IMR-90 (cell line): Measurements from ENCODE around the gene NR5A2. TPM values are rescaled to one million over a fixed set of nuclear protein-coding genes. Genes with fewer than 3 reads are reported as not detected.

Experiments
- ATAC-seq: fragments of 200-7000 bp; cut with Tn5 transposase; 2 replicates; pipeline ENCODE4 v1.9.1; 2020; ENCODE audit warnings: low read depth, mild to moderate bottlenecking, moderate library complexity
- BruUV-seq: library from RNA; stranded (reverse); fragments of 400-500 nt; replicated peaks from 2 replicates; lab custom pipeline; 2021; lab: Mats Ljungman, UMichigan
- CTCF ChIA-PET: fragments of 300-600 bp; formaldehyde crosslinking; extraction: SDS; loops from one replicate; lab custom pipeline; 2021; ENCODE audit warnings: antibody characterized with exemption; lab: Yijun Ruan, JAX
- POLR2A ChIA-PET: fragments of 300-600 bp; sonication (Branson Sonifier 250); formaldehyde crosslinking; loops from one replicate; lab custom pipeline; 2022; ENCODE audit warnings: antibody characterized with exemption; ENCODE audit not compliant: unreplicated experiment; lab: Charles Lee
- DNase-seq: peaks from one replicate; pipeline ENCODE4 v3.0.0; 2013
- H2AFZ ChIP-seq: replicated peaks from 2 replicates; pipeline ENCODE3; 2013; ENCODE audit warnings: low read length, mild to moderate bottlenecking; ENCODE audit not compliant: poor library complexity
- H2AK5ac ChIP-seq: 2 replicates; pipeline ENCODE4 v1.6.1; 2013; ENCODE audit warnings: low read depth, low read length, inconsistent platforms
- H2AK9ac ChIP-seq: replicated peaks from 2 replicates; pipeline ENCODE3; 2013; ENCODE audit warnings: mild to moderate bottlenecking, low read depth, low read length, moderate library complexity; ENCODE audit not compliant: poor library complexity
- H2BK120ac ChIP-seq: 2 replicates; pipeline ENCODE4 v1.6.1; 2013; ENCODE audit warnings: low read depth, low read length, inconsistent platforms
- H2BK15ac ChIP-seq: 3 replicates; pipeline ENCODE4 v1.6.1; 2013; ENCODE audit warnings: low read depth, low read length, inconsistent platforms
- H2BK20ac ChIP-seq: 2 replicates; pipeline ENCODE4 v1.6.1; 2013; ENCODE audit warnings: low read depth, mild to moderate bottlenecking, inconsistent platforms, low read length, moderate library complexity
- H2BK5ac ChIP-seq: 2 replicates; pipeline ENCODE4 v1.6.1; 2013; ENCODE audit warnings: mild to moderate bottlenecking, low read depth, low read length, inconsistent platforms; ENCODE audit not compliant: poor library complexity, severe bottlenecking
- H3K14ac ChIP-seq: replicated peaks from 2 replicates; pipeline ENCODE4 v1.6.1; 2013; ENCODE audit warnings: low read depth, low read length, inconsistent platforms
- H3K18ac ChIP-seq: 2 replicates; pipeline ENCODE4 v1.6.1; 2013; ENCODE audit warnings: low read depth, low read length, control low read depth
- H3K23ac ChIP-seq: 2 replicates; pipeline ENCODE4 v1.6.1; 2013; ENCODE audit warnings: low read depth, low read length, inconsistent platforms
- H3K27ac ChIP-seq: 2 replicates; pipeline ENCODE4 v1.5.1; 2013; ENCODE audit warnings: mild to moderate bottlenecking, control low read depth, low read length; ENCODE audit not compliant: insufficient read depth
- H3K27me3 ChIP-seq: 2 replicates; pipeline ENCODE4 v1.6.1; 2013; ENCODE audit warnings: low read length; ENCODE audit not compliant: control insufficient read depth, insufficient read depth
- H3K36me3 ChIP-seq: 2 replicates; pipeline ENCODE4 v1.6.1; 2013; ENCODE audit warnings: low read length, mixed read lengths; ENCODE audit not compliant: control insufficient read depth, insufficient read depth
- H3K4ac ChIP-seq: 2 replicates; pipeline ENCODE4 v1.6.1; 2013; ENCODE audit warnings: low read depth, low read length, inconsistent platforms
- H3K4me1 ChIP-seq: 2 replicates; pipeline ENCODE4 v1.6.1; 2013; ENCODE audit warnings: low read length, mixed read lengths; ENCODE audit not compliant: control insufficient read depth, insufficient read depth
- H3K4me2 ChIP-seq: 2 replicates; pipeline ENCODE4 v1.6.1; 2013; ENCODE audit warnings: low read depth, mild to moderate bottlenecking, control low read depth, low read length, moderate library complexity
- H3K4me3 ChIP-seq: 2 replicates; pipeline ENCODE4 v1.5.1; 2013; ENCODE audit warnings: low read depth, mild to moderate bottlenecking, control low read depth, low read length, moderate library complexity; ENCODE audit not compliant: insufficient read depth
- H3K56ac ChIP-seq: 2 replicates; pipeline ENCODE4 v1.6.1; 2013; ENCODE audit warnings: low read length, inconsistent platforms; ENCODE audit not compliant: insufficient read depth; ENCODE audit errors: extremely low read depth
- H3K79me1 ChIP-seq, 2 experiments: 2 replicates each; pipeline ENCODE4 v1.6.1; 2013; ENCODE audit warnings: low read length in 2 of 2, inconsistent platforms in 1 of 2, low read depth in 1 of 2
- H3K9ac ChIP-seq: 2 replicates; pipeline ENCODE4 v1.6.1; 2013; ENCODE audit warnings: low read depth, low read length, control low read depth
- H3K9me1 ChIP-seq: 2 replicates; pipeline ENCODE4 v1.6.1; 2013; ENCODE audit warnings: low read length, inconsistent platforms; ENCODE audit not compliant: insufficient read depth
- H3K9me3 ChIP-seq: 2 replicates; pipeline ENCODE4 v1.6.1; 2013; ENCODE audit warnings: low read length; ENCODE audit not compliant: control insufficient read depth, insufficient read depth
- H4K20me1 ChIP-seq: 2 replicates; pipeline ENCODE4 v1.6.1; 2013; ENCODE audit warnings: low read length, inconsistent platforms; ENCODE audit not compliant: insufficient read depth
- H4K5ac ChIP-seq: 2 replicates; pipeline ENCODE4 v1.6.1; 2013; ENCODE audit warnings: mild to moderate bottlenecking, low read depth, low read length, control low read depth
- H4K8ac ChIP-seq, 2 experiments: 2 replicates each; pipeline ENCODE4 v1.6.1; 2013; ENCODE audit warnings: low read depth in 2 of 2, low read length in 2 of 2, control low read depth in 1 of 2, inconsistent platforms in 1 of 2
- H4K91ac ChIP-seq: 2 replicates; pipeline ENCODE4 v1.6.1; 2013; ENCODE audit warnings: low read depth, low read length, inconsistent platforms; ENCODE audit not compliant: insufficient read depth
- BHLHE40 ChIP-seq: fragments of 150-350 bp; IDR thresholded peaks from 2 replicates; pipeline ENCODE4 v1.6.1; 2016; ENCODE audit warnings: mild to moderate bottlenecking, low read depth, low read length
- CEBPB ChIP-seq: IDR thresholded peaks from 2 replicates; pipeline ENCODE4 v1.6.1; 2012; ENCODE audit warnings: low read depth, low read length, improper control_type of control experiment
- CHD1 ChIP-seq: IDR thresholded peaks from 2 replicates; pipeline ENCODE4 v1.6.1; 2012; ENCODE audit warnings: low read depth, low read length, improper control_type of control experiment
- ELK1 ChIP-seq: fragments of 150-350 bp; IDR thresholded peaks from 2 replicates; pipeline ENCODE4 v1.6.1; 2016; ENCODE audit warnings: low read depth, mild to moderate bottlenecking, low read length, moderate library complexity, borderline replicate concordance
- FOS ChIP-seq: fragments of 150-350 bp; IDR thresholded peaks from 2 replicates; pipeline ENCODE4 v1.6.1; 2016; ENCODE audit warnings: low read depth, low read length
- MAFK ChIP-seq: IDR thresholded peaks from 2 replicates; pipeline ENCODE4 v1.6.1; 2012; ENCODE audit warnings: low read depth, low read length, improper control_type of control experiment
- MAZ ChIP-seq: IDR thresholded peaks from 2 replicates; pipeline ENCODE4 v1.6.1; 2012; ENCODE audit warnings: low read depth, mild to moderate bottlenecking, low read length, improper control_type of control experiment, moderate library complexity, borderline replicate concordance
- MXI1 ChIP-seq: IDR thresholded peaks from 2 replicates; pipeline ENCODE4 v1.6.1; 2012; ENCODE audit warnings: low read depth, mild to moderate bottlenecking, low read length, moderate library complexity, borderline replicate concordance
- NFE2L2 ChIP-seq: fragments of 150-350 bp; IDR thresholded peaks from 2 replicates; pipeline ENCODE4 v1.6.1; 2016; ENCODE audit warnings: low read depth, mild to moderate bottlenecking, low read length
- POLR2A ChIP-seq: IDR thresholded peaks from 2 replicates; pipeline ENCODE4 v1.6.1; 2012; ENCODE audit warnings: mild to moderate bottlenecking, low read depth, low read length
- RAD21 ChIP-seq: IDR thresholded peaks from 2 replicates; pipeline ENCODE4 v1.6.1; 2012; ENCODE audit warnings: low read length, improper control_type of control experiment
- RFX5 ChIP-seq: IDR thresholded peaks from 2 replicates; pipeline ENCODE4 v1.8.0; 2012; ENCODE audit warnings: low read depth, mild to moderate bottlenecking, low read length, moderate library complexity
- SMC3 ChIP-seq: fragments of 150-350 bp; IDR thresholded peaks from 2 replicates; pipeline ENCODE4 v1.6.1; 2016; ENCODE audit warnings: low read depth, mild to moderate bottlenecking, antibody characterized with exemption, low read length, moderate library complexity
- WGBS, 2 experiments: methylation state at CpG; one replicate each; pipeline versions ENCODE4 v1.1.5 to v1.1.7; 2013; ENCODE audit warnings: missing lambda C conversion rate in 2 of 2; ENCODE audit not compliant: insufficient read length in 1 of 2; ENCODE audit errors: extremely low coverage in 2 of 2; 5-methylcytosine and 5-hydroxymethylcytosine counted together
- dilution Hi-C: fragments of 300-500 bp; cut with HindIII; formaldehyde crosslinking; loops from one replicate; pipeline ENCODE4 v1.14.3; 2018; ENCODE audit warnings: low sequenced_read_pairs; ENCODE audit not compliant: unreplicated experiment
- in situ Hi-C: fragments of 300-500 bp; cut with MboI; formaldehyde crosslinking; loops from 3 replicates; pipeline ENCODE4 v1.14.3; 2019; ENCODE audit warnings: low sequenced_read_pairs, inconsistent platforms, mixed read lengths
- intact Hi-C: fragments of 100-400 bp; cut with micrococcal nuclease; formaldehyde crosslinking; loops from 2 replicates; pipeline ENCODE4 v1.10.0; 2022
- polyA plus RNA-seq, 3 experiments: library from polyadenylated mRNA; depleted of rRNA; stranded (reverse); fragments of >200 nt; gene quantifications; 2 replicates each; pipeline ENCODE4 v1.2.3, GENCODE V29; 2012; ENCODE audit warnings: low replicate concordance in 1 of 3
- total RNA-seq: library from RNA; depleted of rRNA; stranded (reverse); fragments of >200 nt; gene quantifications from 2 replicates; pipeline ENCODE4 v1.2.3, GENCODE V29; 2012
- TF ChIP-seq, protein P1 (sequence below): conservative IDR thresholded peaks from 2 replicates; pipeline ENCODE4 v1.5.1; 2012; ENCODE audit warnings: mild to moderate bottlenecking, low read depth, low read length, improper control_type of control experiment

Gene NR5A2
- total and polyA plus RNA-seq, 2 of the 4 experiments (the other 2 are of a cell fraction): 0.03 to 0.18 TPM

DNA sequence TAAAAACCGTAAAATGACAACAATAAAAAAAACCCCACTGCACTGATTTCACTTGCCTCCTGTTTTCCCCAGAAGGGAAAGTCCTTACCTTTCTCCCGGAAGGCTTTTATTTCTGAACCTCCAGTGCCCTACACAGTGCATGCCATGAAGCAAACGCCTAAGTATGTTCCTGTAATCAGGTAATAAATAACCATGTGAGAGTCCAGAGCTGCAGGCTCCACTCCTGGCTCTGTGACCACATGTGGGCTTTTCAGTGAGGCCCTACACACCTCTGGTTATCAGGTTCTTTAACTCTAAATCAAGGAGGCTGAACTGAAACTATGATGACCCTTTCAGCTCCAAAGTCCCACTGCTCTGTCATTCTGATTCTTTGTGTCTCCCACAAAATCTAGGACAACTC, 20.8 kb upstream of the NR5A2 start:
- H3K14ac ChIP-seq: no peak overlapping the region
- no TSS peak for BruUV-seq
- in situ Hi-C loops: no loop called here
- H3K36me3 ChIP-seq: no peaks in the 10 kb centered on the region
- H3K27ac ChIP-seq: no peak overlapping the region
- H2AFZ ChIP-seq: no peak overlapping the region
- H3K4me3 ChIP-seq: no peak overlapping the region
- CTCF ChIA-PET: interaction anchor here (0.6 kb wide), 1 partner anchor 8 kb away, joined by 5 read pairs; no protein-coding TSS in a partner anchor
- no peaks in the 10 kb centered on the region for H3K27me3 ChIP-seq
- POLR2A ChIA-PET: no interaction called here
- H4K91ac ChIP-seq: no peak overlapping the region
- TF ChIP-seq NFE2L2: no peak
- no peak for TF ChIP-seq CEBPB
- no peak for TF ChIP-seq CHD1
- no peak for TF ChIP-seq ELK1
- no peak for TF ChIP-seq MXI1
- no peak for TF ChIP-seq MAZ
- no peak for TF ChIP-seq RAD21
- TF ChIP-seq, protein P1, sequence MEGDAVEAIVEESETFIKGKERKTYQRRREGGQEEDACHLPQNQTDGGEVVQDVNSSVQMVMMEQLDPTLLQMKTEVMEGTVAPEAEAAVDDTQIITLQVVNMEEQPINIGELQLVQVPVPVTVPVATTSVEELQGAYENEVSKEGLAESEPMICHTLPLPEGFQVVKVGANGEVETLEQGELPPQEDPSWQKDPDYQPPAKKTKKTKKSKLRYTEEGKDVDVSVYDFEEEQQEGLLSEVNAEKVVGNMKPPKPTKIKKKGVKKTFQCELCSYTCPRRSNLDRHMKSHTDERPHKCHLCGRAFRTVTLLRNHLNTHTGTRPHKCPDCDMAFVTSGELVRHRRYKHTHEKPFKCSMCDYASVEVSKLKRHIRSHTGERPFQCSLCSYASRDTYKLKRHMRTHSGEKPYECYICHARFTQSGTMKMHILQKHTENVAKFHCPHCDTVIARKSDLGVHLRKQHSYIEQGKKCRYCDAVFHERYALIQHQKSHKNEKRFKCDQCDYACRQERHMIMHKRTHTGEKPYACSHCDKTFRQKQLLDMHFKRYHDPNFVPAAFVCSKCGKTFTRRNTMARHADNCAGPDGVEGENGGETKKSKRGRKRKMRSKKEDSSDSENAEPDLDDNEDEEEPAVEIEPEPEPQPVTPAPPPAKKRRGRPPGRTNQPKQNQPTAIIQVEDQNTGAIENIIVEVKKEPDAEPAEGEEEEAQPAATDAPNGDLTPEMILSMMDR: no peak
- TF ChIP-seq POLR2A: no peak
- no peak for TF ChIP-seq MAFK
- TF ChIP-seq SMC3: no peak
- TF ChIP-seq RFX5: no peak
- no peak for TF ChIP-seq FOS
- no peak for TF ChIP-seq BHLHE40
- H3K18ac ChIP-seq: no peak overlapping the region
- no peak overlapping the region for H3K4ac ChIP-seq
- no peak for ATAC-seq
- no peaks in the 10 kb centered on the region for H3K9me3 ChIP-seq
- no CpG with 5 or more reads among the region's 3 CpGs for WGBS, 2 experiments
- H4K5ac ChIP-seq: no peak overlapping the region
- H3K56ac ChIP-seq: no peak overlapping the region
- H3K79me1 ChIP-seq: no peaks in the 10 kb centered on the region
- dilution Hi-C loops: no loop called here
- no peaks in the 10 kb centered on the region for H4K20me1 ChIP-seq
- H2BK20ac ChIP-seq: no peak overlapping the region
- H2BK120ac ChIP-seq: no peak overlapping the region
- no peak overlapping the region for H4K8ac ChIP-seq
- H2AK5ac ChIP-seq: no peak overlapping the region
- no peak overlapping the region for H3K4me2 ChIP-seq
- H3K9me1 ChIP-seq: no peaks in the 10 kb centered on the region
- no peaks in the 10 kb centered on the region for H3K4me1 ChIP-seq
- intact Hi-C loops: no loop called here
- H2AK9ac ChIP-seq: no peak overlapping the region
- no peak overlapping the region for H3K9ac ChIP-seq
- no peak for DNase-seq
- H2BK5ac ChIP-seq: no peak overlapping the region
- no peak overlapping the region for H3K23ac ChIP-seq
- H2BK15ac ChIP-seq: no peak overlapping the region
